MM.1S (cell line): ENCODE data around the gene RELA.

Experiments used
- DNase-seq: peaks from one replicate; pipeline ENCODE4 v3.0.0-alpha.2; 2015
- H2AFZ ChIP-seq: fragments of 300-600 bp; sonication (generic); 2 replicates; pipeline ENCODE4 v1.6.0; 2016; ENCODE audit warnings: antibody characterized with exemption, low read length
- H3F3A ChIP-seq: fragments of 300-600 bp; sonication (generic); 2 replicates; pipeline ENCODE4 v1.6.1; 2016; ENCODE audit warnings: mild to moderate bottlenecking, antibody characterized with exemption, low read length, moderate library complexity, mixed read lengths; ENCODE audit not compliant: insufficient read depth
- H3K27ac ChIP-seq: fragments of 300-600 bp; sonication (generic); 2 replicates; pipeline ENCODE4 v1.5.1; 2016; ENCODE audit warnings: mild to moderate bottlenecking, low read length
- H3K27me3 ChIP-seq: fragments of 300-600 bp; sonication (generic); replicated peaks from 2 replicates; pipeline ENCODE4 v1.6.0; 2016; ENCODE audit warnings: low read length; ENCODE audit not compliant: insufficient read depth
- H3K36me3 ChIP-seq: fragments of 300-600 bp; sonication (generic); replicated peaks from 2 replicates; pipeline ENCODE4 v1.6.1; 2016; ENCODE audit warnings: mild to moderate bottlenecking, low read length, mixed read lengths; ENCODE audit not compliant: insufficient read depth
- H3K4me1 ChIP-seq: fragments of 300-600 bp; sonication (generic); 2 replicates; pipeline ENCODE4 v1.6.1; 2016; ENCODE audit warnings: low read length, mixed read lengths
- H3K4me2 ChIP-seq: fragments of 300-600 bp; sonication (generic); 2 replicates; pipeline ENCODE4 v1.6.0; 2016; ENCODE audit warnings: low read depth, low read length
- H3K4me3 ChIP-seq: fragments of 300-600 bp; sonication (generic); 2 replicates; pipeline ENCODE4 v1.5.1; 2016; ENCODE audit warnings: low read length, mixed read lengths
- H3K79me2 ChIP-seq: fragments of 300-600 bp; sonication (generic); 2 replicates; pipeline ENCODE4 v1.6.1; 2016; ENCODE audit warnings: mixed run types, low read length, mixed read lengths
- H3K9ac ChIP-seq: fragments of 300-600 bp; sonication (generic); 2 replicates; pipeline ENCODE4 v1.6.1; 2016; ENCODE audit warnings: low read length, mixed read lengths
- H3K9me2 ChIP-seq: fragments of 300-600 bp; sonication (generic); replicated peaks from 2 replicates; pipeline ENCODE4 v1.6.1; 2016; ENCODE audit warnings: mild to moderate bottlenecking, low read length, mixed read lengths; ENCODE audit not compliant: insufficient read depth
- H3K9me3 ChIP-seq: fragments of 300-600 bp; sonication (generic); replicated peaks from 2 replicates; pipeline ENCODE4 v1.6.1; 2016; ENCODE audit warnings: mild to moderate bottlenecking, low read length, mixed read lengths; ENCODE audit not compliant: insufficient read depth
- H4K20me1 ChIP-seq: fragments of 300-600 bp; sonication (generic); 2 replicates; pipeline ENCODE4 v1.6.1; 2016; ENCODE audit warnings: mild to moderate bottlenecking, low read length, moderate library complexity, mixed read lengths; ENCODE audit not compliant: insufficient read depth
- EZH2 ChIP-seq: fragments of 300-600 bp; sonication (generic); optimal IDR thresholded peaks from 2 replicates; pipeline ENCODE3; 2017; ENCODE audit warnings: low read depth, mild to moderate bottlenecking, antibody characterized with exemption, low read length, mixed read lengths
- EZH2phosphoT487 ChIP-seq: fragments of 300-600 bp; sonication (generic); IDR thresholded peaks from 2 replicates; pipeline ENCODE4 v1.6.1; 2018; ENCODE audit warnings: antibody characterized with exemption, low read length
- TF ChIP-seq, protein P1 (sequence below): fragments of 300-600 bp; sonication (generic); IDR thresholded peaks from 2 replicates; pipeline ENCODE4 v1.5.1; 2016; ENCODE audit warnings: antibody characterized with exemption, low read length, mixed read lengths

Gene RELA

DNA sequence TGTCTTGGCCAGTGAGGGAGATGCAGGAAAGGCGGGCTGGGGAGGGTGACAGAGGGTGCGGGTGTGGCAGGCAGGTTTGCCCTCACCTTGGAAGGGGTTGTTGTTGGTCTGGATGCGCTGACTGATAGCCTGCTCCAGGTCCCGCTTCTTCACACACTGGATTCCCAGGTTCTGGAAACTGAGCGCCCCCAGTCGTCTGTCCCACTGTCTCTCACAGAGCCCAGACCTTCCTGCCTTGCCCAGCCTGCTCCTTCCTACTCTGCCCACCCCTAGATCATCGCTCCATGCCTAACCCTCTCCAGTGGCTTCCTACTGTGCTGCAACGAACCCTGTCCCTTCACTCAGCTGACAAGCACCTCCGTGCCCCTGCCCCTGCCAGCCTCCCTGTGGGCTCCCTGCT is 2.7 kb downstream of the RELA start:
- H3K79me2 ChIP-seq, result peaks cover 45% of the 10 kb centered on the region
- no peak overlapping the region for H2AFZ ChIP-seq
- no peaks in the 10 kb centered on the region for H3K9me2 ChIP-seq
- no peak overlapping the region for H3K9ac ChIP-seq
- H3F3A ChIP-seq, result peaks cover 13% of the 10 kb centered on the region
- TF ChIP-seq, protein P1, sequence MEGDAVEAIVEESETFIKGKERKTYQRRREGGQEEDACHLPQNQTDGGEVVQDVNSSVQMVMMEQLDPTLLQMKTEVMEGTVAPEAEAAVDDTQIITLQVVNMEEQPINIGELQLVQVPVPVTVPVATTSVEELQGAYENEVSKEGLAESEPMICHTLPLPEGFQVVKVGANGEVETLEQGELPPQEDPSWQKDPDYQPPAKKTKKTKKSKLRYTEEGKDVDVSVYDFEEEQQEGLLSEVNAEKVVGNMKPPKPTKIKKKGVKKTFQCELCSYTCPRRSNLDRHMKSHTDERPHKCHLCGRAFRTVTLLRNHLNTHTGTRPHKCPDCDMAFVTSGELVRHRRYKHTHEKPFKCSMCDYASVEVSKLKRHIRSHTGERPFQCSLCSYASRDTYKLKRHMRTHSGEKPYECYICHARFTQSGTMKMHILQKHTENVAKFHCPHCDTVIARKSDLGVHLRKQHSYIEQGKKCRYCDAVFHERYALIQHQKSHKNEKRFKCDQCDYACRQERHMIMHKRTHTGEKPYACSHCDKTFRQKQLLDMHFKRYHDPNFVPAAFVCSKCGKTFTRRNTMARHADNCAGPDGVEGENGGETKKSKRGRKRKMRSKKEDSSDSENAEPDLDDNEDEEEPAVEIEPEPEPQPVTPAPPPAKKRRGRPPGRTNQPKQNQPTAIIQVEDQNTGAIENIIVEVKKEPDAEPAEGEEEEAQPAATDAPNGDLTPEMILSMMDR, result no peak
- TF ChIP-seq EZH2 (no peak), EZH2phosphoT487 (no peak)
- H3K36me3 ChIP-seq, result 0 out of 2 replicates have a peak, but pooled peaks cover 5% of the 10 kb centered on the region
- H4K20me1 ChIP-seq, result no peaks in the 10 kb centered on the region
- no peak overlapping the region for H3K4me2 ChIP-seq
- H3K4me1 ChIP-seq, result peaks cover 9% of the 10 kb centered on the region; the same call in 1 of the 2 replicates
- H3K27ac ChIP-seq, result no peak overlapping the region
- no peak overlapping the region for H3K4me3 ChIP-seq
- H3K27me3 ChIP-seq, result no peaks in the 10 kb centered on the region
- no peaks in the 10 kb centered on the region for H3K9me3 ChIP-seq
- DNase-seq, result no peak

DNA sequence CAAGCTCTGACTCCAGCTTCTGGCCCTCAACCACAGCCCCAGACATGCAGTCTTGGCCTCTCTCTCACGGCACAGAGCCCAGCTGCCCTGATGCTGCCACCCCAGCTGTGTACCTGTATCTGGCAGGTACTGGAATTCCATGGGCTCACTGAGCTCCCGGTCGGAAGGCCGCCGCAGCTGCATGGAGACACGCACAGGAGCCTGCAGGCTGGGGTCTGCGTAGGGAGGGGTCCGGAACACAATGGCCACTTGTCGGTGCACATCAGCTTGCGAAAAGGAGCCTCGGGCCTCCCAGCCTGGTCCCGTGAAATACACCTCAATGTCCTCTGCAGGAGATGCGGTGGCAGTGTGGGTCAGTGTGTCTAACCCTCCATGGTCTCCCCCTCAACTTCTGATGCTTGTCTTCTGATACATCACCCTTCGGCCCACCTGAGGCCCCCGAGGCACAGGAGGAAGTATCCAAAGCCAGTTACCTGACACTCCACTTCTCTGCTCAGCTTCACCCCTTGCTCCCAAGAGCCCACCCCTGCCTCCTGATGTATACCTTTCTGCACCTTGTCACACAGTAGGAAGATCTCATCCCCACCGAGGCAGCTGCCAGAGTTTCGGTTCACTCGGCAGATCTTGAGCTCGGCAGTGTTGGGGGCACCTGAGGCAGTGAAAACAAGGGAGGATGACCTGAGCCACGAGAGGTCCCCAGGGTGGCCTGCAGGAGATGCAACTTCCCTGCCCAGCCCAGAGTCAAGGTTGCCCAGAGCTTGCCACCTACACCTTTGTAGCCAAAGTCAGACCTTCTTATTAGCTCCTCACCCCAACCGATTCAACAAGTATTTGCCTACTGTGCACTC is 4.3 kb downstream of the RELA start:
- H3K9ac ChIP-seq, result no peak overlapping the region
- no peak for TF ChIP-seq EZH2phosphoT487
- TF ChIP-seq EZH2, result no peak
- TF ChIP-seq, protein P1, result no peak

GRCh38 chr11:65657426-65657825 is 5.3 kb downstream of the RELA start:
- Histone ChIP-seq H3K4me2 (no peak overlapping the region), H3K4me1 (peaks cover 19% of the 10 kb centered on the region), H3F3A (peaks cover 18% of the 10 kb centered on the region), H3K9me3 (no peaks in the 10 kb centered on the region), H4K20me1 (no peaks in the 10 kb centered on the region), H3K27ac (no peak overlapping the region), H3K27me3 (no peaks in the 10 kb centered on the region), H3K4me3 (no peak overlapping the region), H3K79me2 (peaks cover 44% of the 10 kb centered on the region), H2AFZ (no peak overlapping the region), H3K9ac (no peak overlapping the region), H3K9me2 (no peaks in the 10 kb centered on the region), H3K36me3 (0 out of 2 replicates have a peak, but pooled peaks cover 5% of the 10 kb centered on the region)
- no peak for TF ChIP-seq EZH2
- no peak for TF ChIP-seq EZH2phosphoT487
- TF ChIP-seq, protein P1, result no peak
- DNase-seq, result no peak

More for the DNA sequence above, 4.3 kb downstream of the RELA start:
- Histone ChIP-seq H3K36me3 (0 out of 2 replicates have a peak, but pooled peaks cover 5% of the 10 kb centered on the region), H3K4me2 (no peak overlapping the region), H3K9me3 (no peaks in the 10 kb centered on the region), H2AFZ (no peak overlapping the region), H4K20me1 (no peaks in the 10 kb centered on the region), H3K79me2 (peaks cover 45% of the 10 kb centered on the region), H3K27me3 (no peaks in the 10 kb centered on the region), H3K4me1 (peaks cover 15% of the 10 kb centered on the region), H3K27ac (no peak overlapping the region), H3F3A (peaks cover 14% of the 10 kb centered on the region), H3K4me3 (no peak overlapping the region), H3K9me2 (no peaks in the 10 kb centered on the region)
- DNase-seq, result no peak
